K562 (cell line): ENCODE measurements around the gene ORAI2.
"Not testable (repeated sequence)": the region's sequence is repeated elsewhere in the genome, so short reads cannot be mapped to it uniquely, and the experiment has no call there.

ENCODE experiments used
- EGR1 ChIP-seq: fragments of 450-650 bp; conservative IDR thresholded peaks from 2 replicates; pipeline ENCODE4 v1.6.1; 2017; ENCODE audit warnings: mild to moderate bottlenecking
- EP300 ChIP-seq: IDR thresholded peaks from 2 replicates; pipeline ENCODE4 v1.6.1; 2012; ENCODE audit warnings: low read length, improper control_type of control experiment
- MYC ChIP-seq, 2 experiments: fragments of 250-450 bp in 1 of 2; sonication (Bioruptor Pico) in 1 of 2; IDR thresholded peaks; 2 replicates each; pipeline versions ENCODE4 v1.5.1 to v1.6.1; 2012 to 2021; ENCODE audit warnings: low read depth in 2 of 2, borderline replicate concordance in 1 of 2, improper control_type of control experiment in 1 of 2, low read length in 1 of 2, mild to moderate bottlenecking in 1 of 2, moderate library complexity in 1 of 2
- ZNF280B ChIP-seq: fragments of 250-450 bp; sonication (Bioruptor Pico); IDR thresholded peaks from 2 replicates; pipeline ENCODE4 v1.5.1; 2021; ENCODE audit warnings: mild to moderate bottlenecking

- TF ChIP-seq EGR1; MYC (IDR thresholded peaks at IDR 0.05; ENCODE audit: low read depth, low read length); MYC (CRISPR knock-in tag; IDR thresholded peaks at IDR 0.05; ENCODE audit: borderline replicate concordance, low read depth); EP300; ZNF280B (CRISPR knock-in tag): not testable (repeated sequence)
Measured at GRCh38 chr7:102494026-102494425, 60.7 kb downstream of the ORAI2 start.
